ENCODE measurements around the gene DGCR2.

DNA sequence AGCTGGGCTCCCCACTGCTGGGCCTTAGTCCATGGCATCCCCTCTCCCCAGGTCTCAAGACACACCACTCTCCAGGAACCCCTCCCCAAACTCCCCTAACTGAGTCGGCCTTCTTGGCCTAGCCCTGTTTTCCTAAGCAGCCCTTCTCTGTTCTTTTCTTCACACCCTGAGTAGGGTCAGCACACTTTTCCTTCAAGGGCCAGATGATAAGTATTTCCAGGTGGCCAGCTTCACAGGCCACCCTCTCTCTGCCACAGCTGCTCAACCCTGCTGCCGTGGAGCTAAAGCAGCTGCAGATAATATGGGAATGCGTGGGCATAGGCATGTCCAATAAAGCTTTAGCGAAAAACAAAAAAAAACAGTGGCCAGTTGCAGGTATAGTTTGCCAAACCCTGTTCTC is 24.1 kb downstream of the DGCR2 start:
- TF ChIP-seq POLR2AphosphoS5 (IDR thresholded peaks at IDR 0.05) = no peak
- TF ChIP-seq, protein P1, sequence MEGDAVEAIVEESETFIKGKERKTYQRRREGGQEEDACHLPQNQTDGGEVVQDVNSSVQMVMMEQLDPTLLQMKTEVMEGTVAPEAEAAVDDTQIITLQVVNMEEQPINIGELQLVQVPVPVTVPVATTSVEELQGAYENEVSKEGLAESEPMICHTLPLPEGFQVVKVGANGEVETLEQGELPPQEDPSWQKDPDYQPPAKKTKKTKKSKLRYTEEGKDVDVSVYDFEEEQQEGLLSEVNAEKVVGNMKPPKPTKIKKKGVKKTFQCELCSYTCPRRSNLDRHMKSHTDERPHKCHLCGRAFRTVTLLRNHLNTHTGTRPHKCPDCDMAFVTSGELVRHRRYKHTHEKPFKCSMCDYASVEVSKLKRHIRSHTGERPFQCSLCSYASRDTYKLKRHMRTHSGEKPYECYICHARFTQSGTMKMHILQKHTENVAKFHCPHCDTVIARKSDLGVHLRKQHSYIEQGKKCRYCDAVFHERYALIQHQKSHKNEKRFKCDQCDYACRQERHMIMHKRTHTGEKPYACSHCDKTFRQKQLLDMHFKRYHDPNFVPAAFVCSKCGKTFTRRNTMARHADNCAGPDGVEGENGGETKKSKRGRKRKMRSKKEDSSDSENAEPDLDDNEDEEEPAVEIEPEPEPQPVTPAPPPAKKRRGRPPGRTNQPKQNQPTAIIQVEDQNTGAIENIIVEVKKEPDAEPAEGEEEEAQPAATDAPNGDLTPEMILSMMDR (IDR thresholded peaks at IDR 0.05) = no peak
